Kidney tubule cell (primary cell): Measurements from ENCODE around the gene NF1.
A peak's percentile ranks its signal among the peaks of the same experiment; 100 is the strongest.

ENCODE experiments used
- DNase-seq: peaks from one replicate; pipeline ENCODE4 v3.0.0-alpha.2; 2018; ENCODE audit warnings: low spot score

The NF1 gene

GRCh38 chr17:31385428-31386285, 290.9 kb downstream of the NF1 start:
- no peak for DNase-seq

GRCh38 chr17:31386542-31387075, 291.8 kb downstream of the NF1 start:
- DNase-seq: no peak

- no peak for DNase-seq
These were observed 292.7 kb downstream of the NF1 start for GRCh38 chr17:31387438-31387837.

GRCh38 chr17:31388351-31388750, 293.6 kb downstream of the NF1 start:
- no peak for DNase-seq

GRCh38 chr17:31388770-31389656, 294.2 kb downstream of the NF1 start:
- DNase-seq: no peak

GRCh38 chr17:31389657-31390381, 295.0 kb downstream of the NF1 start:
- no peak for DNase-seq

GRCh38 chr17:31390426-31390747, 295.6 kb downstream of the NF1 start:
- no peak for DNase-seq

- no peak for DNase-seq
These were observed 296.1 kb downstream of the NF1 start for GRCh38 chr17:31390748-31391495.

- no peak for DNase-seq
These were observed 296.7 kb downstream of the NF1 start, which contains the start of gene RAB11FIP4 for GRCh38 chr17:31391496-31391949. Gene RAB11FIP4 (plus strand): TSS chr17:31391675. CDS start chr17:31391853, 178 bp downstream.

- DNase-seq: no peak
These were observed 297.5 kb downstream of the NF1 start for GRCh38 chr17:31392002-31392855.

GRCh38 chr17:31392856-31393748, 298.3 kb downstream of the NF1 start:
- DNase-seq: no peak

- DNase-seq: no peak
These were observed 299.0 kb downstream of the NF1 start for GRCh38 chr17:31393749-31394146.

GRCh38 chr17:31394544-31394943, 299.8 kb downstream of the NF1 start:
- DNase-seq: peak; percentile 55

- no peak for DNase-seq
These were observed 302.6 kb downstream of the NF1 start for GRCh38 chr17:31397256-31397939.

GRCh38 chr17:31398381-31399311, 303.9 kb downstream of the NF1 start:
- DNase-seq: no peak

GRCh38 chr17:31400481-31400950, 305.7 kb downstream of the NF1 start:
- DNase-seq: no peak
